Gastrocnemius medialis (tissue), 4 donors: ENCODE measurements around the gene INAFM1. TPM values are rescaled to one million over a fixed set of nuclear protein-coding genes. Genes with fewer than 3 reads are reported as not detected.

Experiments used
- ATAC-seq, 2 donors: fragments of 150-250 bp; one replicate each; pipeline ENCODE4 v1.9.1; 2016
- DNase-seq, 2 donors: peaks; one replicate each; pipeline ENCODE4 v3.0.0-alpha.2; 2019
- H3K27ac ChIP-seq, 4 donors: fragments of 200-600 bp; sonication (generic); 1 replicate in 1 of 4; 2 replicates in 3 of 4; pipeline ENCODE4 v1.5.1; 2016 to 2018; ENCODE audit warnings: mild to moderate bottlenecking in 2 of 4, moderate library complexity in 1 of 4
- H3K27me3 ChIP-seq, 3 donors: fragments of 200-600 bp; sonication (generic) in 2 of 3; 1 replicate in 1 of 3; 2 replicates in 2 of 3; pipeline versions ENCODE4 v1.5.1 to v1.6.0; 2016 to 2019; ENCODE audit warnings: mild to moderate bottlenecking in 1 of 3, moderate library complexity in 1 of 3
- H3K36me3 ChIP-seq, 2 donors: fragments of 200-600 bp; sonication (generic) in 1 of 2; one replicate each; pipeline ENCODE4 v1.5.1; 2017 to 2018
- H3K4me1 ChIP-seq, 2 donors: fragments of 200-600 bp; sonication (generic) in 1 of 2; one replicate each; pipeline ENCODE4 v1.5.1; 2016 to 2017; ENCODE audit warnings: mild to moderate bottlenecking in 2 of 2
- H3K4me3 ChIP-seq, 4 donors: fragments of 200-600 bp; sonication (generic) in 3 of 4; 1 replicate in 1 of 4; 2 replicates in 3 of 4; pipeline ENCODE4 v1.5.1; 2016 to 2019; ENCODE audit warnings: mild to moderate bottlenecking in 2 of 4
- H3K9me3 ChIP-seq, 3 donors: fragments of 200-600 bp; sonication (generic) in 2 of 3; 1 replicate in 1 of 3; 2 replicates in 2 of 3; pipeline ENCODE4 v1.5.1; 2016 to 2019
- CTCF ChIP-seq, 5 experiments: fragments of 450-650 bp in 3 of 5; fragments of 200-600 bp in 2 of 5; sonication (generic) in 2 of 5; IDR thresholded peaks in 4 of 5; conservative IDR thresholded peaks in 1 of 5; 1 replicate in 4 of 5; 2 replicates in 1 of 5; pipeline ENCODE4 v1.5.1; 2016 to 2019; ENCODE audit warnings: antibody characterized with exemption in 5 of 5, mild to moderate bottlenecking in 3 of 5, moderate library complexity in 3 of 5
- POLR2A ChIP-seq, 2 donors: fragments of 450-650 bp; IDR thresholded peaks; one replicate each; pipeline ENCODE4 v1.6.1; 2017; ENCODE audit warnings: antibody characterized with exemption in 2 of 2, mild to moderate bottlenecking in 2 of 2, moderate library complexity in 2 of 2
- in situ Hi-C, 4 donors: fragments of 200-750 bp; cut with MboI; loops; one replicate each; pipeline versions ENCODE4 v1.15.0 to v1.8.0; 2017; ENCODE audit warnings: low sequenced_read_pairs in 4 of 4
- intact Hi-C: fragments of 100-400 bp; cut with DNase I; formaldehyde crosslinking; loops from one replicate; pipeline ENCODE4 v1.15.1; 2023; ENCODE audit warnings: low total_unique reads
- total RNA-seq, 4 donors: library from RNA; depleted of rRNA; stranded (reverse); fragments of >200 nt; gene quantifications; one replicate each; pipeline versions ENCODE4 v1.1.0 to v1.2.3, GENCODE V29; 2016

The INAFM1 gene
- total RNA-seq, 4 donors from 2014 or later: 3.9 to 8.5 (median 7.2) TPM

GRCh38 chr19:47240556-47240955 is 34.1 kb upstream of the INAFM1 start:
- H3K27me3 ChIP-seq: peaks cover 30 to 36% (median 34%) of the 10 kb centered on the region in 3 donors
- ATAC-seq (no peak), DNase-seq (no peak)
- intact Hi-C loops (loop anchor here (5.0 kb wide), 1 partner anchor 108 kb away; the partner anchor contains the start of gene SAE1), in situ Hi-C loops (loop anchor here in 3 of 4 donors (10.0 kb wide), 2 partner anchors 96 to 106 kb away; partner anchors contain the start of gene SAE1 (in 1 of the 3))
- H3K36me3 ChIP-seq: no peaks in the 10 kb centered on the region
- peaks cover 8 to 27% of the 10 kb centered on the region in 2 donors for H3K4me1 ChIP-seq
- H3K9me3 ChIP-seq: no peaks in the 10 kb centered on the region
- no peak overlapping the region for H3K4me3 ChIP-seq
- no peak for TF ChIP-seq CTCF (IDR thresholded peaks at IDR 0.05 in 4 of 5, conservative IDR thresholded peaks at IDR 0.05 in 1 of 5)
- TF ChIP-seq POLR2A (IDR thresholded peaks at IDR 0.05): no peak
- no peak overlapping the region for H3K27ac ChIP-seq

DNA sequence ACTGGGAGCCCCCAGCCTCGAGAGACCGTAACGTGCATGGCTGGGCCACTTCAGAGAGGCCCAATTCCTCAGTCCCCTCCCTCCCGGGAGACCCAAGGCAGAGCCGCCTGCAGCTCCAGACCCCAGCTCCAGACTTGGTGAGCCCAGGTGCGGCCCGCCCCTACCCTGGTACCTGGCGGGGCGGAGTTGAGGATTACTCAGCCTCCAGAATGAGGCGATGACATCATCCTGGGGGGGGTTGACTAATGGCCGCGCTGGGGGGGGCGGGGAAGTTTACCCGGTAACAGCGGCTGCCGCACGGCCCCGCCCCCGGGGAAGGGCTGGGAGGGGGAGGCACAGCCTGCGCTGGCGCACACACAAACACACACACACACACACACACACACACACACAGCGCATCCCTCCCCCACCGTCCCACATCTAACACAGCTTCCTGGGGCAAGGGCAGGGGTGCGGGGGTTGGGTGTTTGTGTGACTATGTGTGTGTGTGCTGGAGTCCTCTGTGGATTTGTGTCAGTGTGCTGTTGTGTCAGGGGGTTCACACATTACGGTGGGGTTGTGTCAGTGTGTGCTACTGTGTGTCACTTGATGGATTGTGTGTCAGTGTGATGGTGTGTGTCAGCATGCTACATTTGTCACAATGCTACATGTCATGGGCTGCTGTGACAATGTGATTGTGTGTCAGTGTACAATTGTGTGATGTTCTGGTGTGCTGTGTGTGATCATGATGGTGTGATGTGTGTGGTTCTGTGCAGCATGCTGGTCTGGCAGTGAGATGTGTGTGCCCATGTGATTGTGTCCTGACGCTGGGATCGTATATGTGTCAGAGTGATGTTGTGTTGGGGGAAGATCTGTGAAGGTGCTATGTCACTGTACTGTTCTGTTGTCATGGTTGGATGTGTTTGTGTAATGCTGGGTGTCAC is 33.4 kb upstream of the INAFM1 start:
- H3K4me3 ChIP-seq: no peak overlapping the region
- DNase-seq (peak in 1 of 2 donors; percentile 45), ATAC-seq (no peak)
- no peak for TF ChIP-seq POLR2A (IDR thresholded peaks at IDR 0.05)
- TF ChIP-seq CTCF (IDR thresholded peaks at IDR 0.05 in 4 of 5, conservative IDR thresholded peaks at IDR 0.05 in 1 of 5): no peak
- in situ Hi-C loops (loop anchor here in 3 of 4 donors (10.0 kb wide), 2 partner anchors 96 to 106 kb away; partner anchors contain the start of gene SAE1 (in 1 of the 3)), intact Hi-C loops (loop anchor here (1.0 to 5.0 kb wide), 2 partner anchors 10 to 109 kb away; partner anchors contain the start of genes BBC3 and SAE1)
- peaks cover 8 to 27% of the 10 kb centered on the region in 2 donors for H3K4me1 ChIP-seq
- H3K9me3 ChIP-seq: no peaks in the 10 kb centered on the region
- no peak overlapping the region for H3K27ac ChIP-seq
- H3K36me3 ChIP-seq: no peaks in the 10 kb centered on the region
- H3K27me3 ChIP-seq: peaks cover 30 to 36% (median 34%) of the 10 kb centered on the region in 3 donors

- H3K9me3 ChIP-seq: no peaks in the 10 kb centered on the region
- no peak for ATAC-seq
Observed at GRCh38 chr19:47241919-47242577, 32.6 kb upstream of the INAFM1 start.

More at GRCh38 chr19:47241919-47242577, 32.6 kb upstream of the INAFM1 start:
- in situ Hi-C loops: loop anchor here in 3 of 4 donors (10.0 kb wide), 2 partner anchors 97 to 107 kb away; partner anchors contain the start of gene SAE1 (in 1 of the 3)
- no peak for TF ChIP-seq POLR2A (IDR thresholded peaks at IDR 0.05)
- TF ChIP-seq CTCF (IDR thresholded peaks at IDR 0.05 in 4 of 5, conservative IDR thresholded peaks at IDR 0.05 in 1 of 5): no peak
- intact Hi-C loops: loop anchor here (1.0 to 5.0 kb wide), 2 partner anchors 11 to 110 kb away; partner anchors contain the start of genes BBC3 and SAE1
- no peak for DNase-seq
- H3K4me3 ChIP-seq: no peak overlapping the region
- H3K36me3 ChIP-seq: no peaks in the 10 kb centered on the region
- H3K27me3 ChIP-seq: peaks cover 30 to 36% (median 34%) of the 10 kb centered on the region in 3 donors
- peaks cover 8 to 27% of the 10 kb centered on the region in 2 donors for H3K4me1 ChIP-seq
- no peak overlapping the region for H3K27ac ChIP-seq
